HG02798 (cell line): Measurements from ENCODE around the gene STK32B.

Experiments
- ATAC-seq: cut with Tn5 transposase; IDR thresholded peaks from one replicate; pipeline ENCODE4 v1.9.1; 2021; ENCODE audit warnings: mild to moderate bottlenecking; ENCODE audit not compliant: unreplicated experiment, poor library complexity

The STK32B gene

DNA sequence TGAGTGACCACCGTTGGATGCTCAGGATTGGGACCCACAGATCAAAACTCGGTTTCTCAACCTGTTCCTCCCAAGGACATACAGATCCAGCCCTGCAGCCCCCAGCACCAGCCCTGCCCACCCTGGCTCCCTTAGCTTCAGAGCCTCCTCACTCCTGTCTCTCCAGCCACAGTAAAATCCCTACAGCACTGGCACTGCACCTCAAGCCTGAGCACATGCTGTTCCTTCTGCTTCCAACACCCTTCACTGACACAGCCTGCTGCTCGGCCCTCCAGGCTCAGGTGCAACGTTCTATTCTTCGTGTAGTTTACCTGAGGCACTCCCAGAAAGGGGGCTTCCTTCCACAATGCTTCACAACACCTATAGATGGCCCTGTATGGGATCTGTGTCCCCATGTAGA, 493.5 kb downstream of the STK32B start:
- ATAC-seq: no peak

DNA sequence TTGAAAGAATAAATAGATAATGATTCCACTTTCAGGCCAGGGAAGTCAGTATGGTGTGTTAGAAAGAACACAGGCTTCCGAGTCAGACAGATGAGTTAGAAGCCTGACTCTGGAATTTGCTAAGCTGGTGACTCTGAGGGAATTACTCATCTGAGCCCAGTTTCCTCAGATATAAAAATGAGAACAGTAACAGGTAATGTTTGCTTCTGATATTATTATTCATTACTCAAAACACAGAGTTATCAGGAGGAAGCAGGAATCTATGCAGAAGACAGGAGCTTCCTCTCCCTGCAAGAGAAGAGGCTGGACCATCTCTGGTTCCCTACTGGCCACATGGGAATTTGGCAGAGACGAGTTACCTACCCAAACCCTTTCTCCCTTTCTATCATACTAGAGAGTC, 494.0 kb downstream of the STK32B start:
- ATAC-seq: no peak

DNA sequence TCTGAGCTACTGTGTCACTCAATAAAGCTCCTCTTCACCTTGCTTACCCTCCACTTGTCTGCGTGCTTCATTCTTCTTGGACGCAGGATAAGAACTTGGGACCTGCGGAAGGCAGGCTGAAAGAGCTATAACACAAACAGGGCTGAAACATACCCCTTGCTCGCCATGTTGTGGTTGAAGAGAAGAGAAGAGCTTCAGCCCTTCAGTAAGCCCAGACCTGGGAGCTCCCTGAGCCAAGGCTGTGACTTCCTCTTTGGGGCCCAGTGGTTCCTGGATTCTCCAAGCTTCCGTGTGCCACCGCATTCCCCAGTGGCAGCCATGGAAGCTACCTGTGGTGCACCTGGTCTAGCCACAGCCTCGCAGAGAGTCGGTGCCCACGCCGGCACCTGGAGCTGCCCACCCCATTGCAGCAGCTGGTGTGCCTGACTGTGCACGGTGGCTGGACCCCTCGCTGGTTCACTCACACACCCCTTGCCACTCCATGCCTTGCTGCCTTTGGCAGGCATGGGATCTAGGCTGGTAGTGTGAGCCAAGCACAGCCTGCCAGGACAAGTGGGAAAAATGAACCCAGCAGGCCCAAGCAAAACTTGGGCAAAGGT, 496.5 kb downstream of the STK32B start:
- ATAC-seq: no peak
